Measurements from ENCODE around the gene BTAF1.
A peak's percentile ranks its signal among the peaks of the same experiment; 100 is the strongest.

- TF ChIP-seq POLR2AphosphoS5 (IDR thresholded peaks at IDR 0.05; ENCODE audit: low read length) = no peak
- no peak for TF ChIP-seq CBX3 (IDR thresholded peaks at IDR 0.05; ENCODE audit: borderline replicate concordance, low read depth)
- no peak for TF ChIP-seq RELA (IDR thresholded peaks at IDR 0.05; ENCODE audit: borderline replicate concordance, partially characterized antibody)
- TF ChIP-seq NFIC (IDR thresholded peaks at IDR 0.05; ENCODE audit: low read depth, low read length) = no peak
- TF ChIP-seq, protein P1, sequence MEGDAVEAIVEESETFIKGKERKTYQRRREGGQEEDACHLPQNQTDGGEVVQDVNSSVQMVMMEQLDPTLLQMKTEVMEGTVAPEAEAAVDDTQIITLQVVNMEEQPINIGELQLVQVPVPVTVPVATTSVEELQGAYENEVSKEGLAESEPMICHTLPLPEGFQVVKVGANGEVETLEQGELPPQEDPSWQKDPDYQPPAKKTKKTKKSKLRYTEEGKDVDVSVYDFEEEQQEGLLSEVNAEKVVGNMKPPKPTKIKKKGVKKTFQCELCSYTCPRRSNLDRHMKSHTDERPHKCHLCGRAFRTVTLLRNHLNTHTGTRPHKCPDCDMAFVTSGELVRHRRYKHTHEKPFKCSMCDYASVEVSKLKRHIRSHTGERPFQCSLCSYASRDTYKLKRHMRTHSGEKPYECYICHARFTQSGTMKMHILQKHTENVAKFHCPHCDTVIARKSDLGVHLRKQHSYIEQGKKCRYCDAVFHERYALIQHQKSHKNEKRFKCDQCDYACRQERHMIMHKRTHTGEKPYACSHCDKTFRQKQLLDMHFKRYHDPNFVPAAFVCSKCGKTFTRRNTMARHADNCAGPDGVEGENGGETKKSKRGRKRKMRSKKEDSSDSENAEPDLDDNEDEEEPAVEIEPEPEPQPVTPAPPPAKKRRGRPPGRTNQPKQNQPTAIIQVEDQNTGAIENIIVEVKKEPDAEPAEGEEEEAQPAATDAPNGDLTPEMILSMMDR (IDR thresholded peaks at IDR 0.05 in 2 of 3, conservative IDR thresholded peaks at IDR 0.05 in 1 of 3; ENCODE audit: control insufficient read depth in 2 of 3, extremely low read depth in 1 of 3, insufficient read depth in 1 of 3, low read depth in 3 of 3, low read length in 3 of 3) = peak in 1 of 3 experiments; percentile 16; a peak in 1 of 6 replicates
- no peak for TF ChIP-seq ZNF274 (IDR thresholded peaks at IDR 0.05; ENCODE audit: insufficient read depth, insufficient read length)
- TF ChIP-seq CHD2 (IDR thresholded peaks at IDR 0.05; ENCODE audit: borderline replicate concordance, low read depth, low read length) = no peak
- no peak for TF ChIP-seq CEBPB (IDR thresholded peaks at IDR 0.05; ENCODE audit: borderline replicate concordance in 1 of 2, low read depth in 2 of 2, low read length in 2 of 2)
- no peak for TF ChIP-seq POLR2A (IDR thresholded peaks at IDR 0.05; ENCODE audit: low read depth, low read length)
- TF ChIP-seq PAX5 (IDR thresholded peaks at IDR 0.05; ENCODE audit: borderline replicate concordance, low read depth, low read length) = no peak
- peak; percentile 31; the same call in 1 of the 2 replicates for TF ChIP-seq RAD21 (IDR thresholded peaks at IDR 0.05; ENCODE audit: insufficient read depth, low read depth, low read length)
- TF ChIP-seq EP300 (IDR thresholded peaks at IDR 0.05; ENCODE audit: borderline replicate concordance in 1 of 2, control insufficient read depth in 1 of 2, low read depth in 2 of 2, low read length in 2 of 2) = no peak
Observed at GRCh38 chr10:92074126-92074887, 150.7 kb downstream of the BTAF1 start.

All from GM12878 (cell line).